OCI-LY3 (cell line): ENCODE data around the gene PNPLA7.

ENCODE experiments used
- CTCF ChIP-seq: fragments of 200-600, 300-600 bp; sonication (generic); IDR thresholded peaks from 2 replicates; pipeline ENCODE4 v1.5.1; 2014; ENCODE audit warnings: antibody characterized with exemption, low read length, low read depth
- EZH2phosphoT487 ChIP-seq: fragments of 200-600 bp; shearing (Covaris generic); IDR thresholded peaks from 2 replicates; pipeline ENCODE4 v1.6.1; 2018; ENCODE audit warnings: antibody characterized with exemption, mixed run types, low read depth

- TF ChIP-seq EZH2phosphoT487, result no peak
- no peak for TF ChIP-seq CTCF
Observed at GRCh38 chr9:137488906-137489305, 61.3 kb downstream of the PNPLA7 start.
